Islet of Langerhans (tissue), 1 donor: ENCODE results near the gene ARHGEF39.

Experiments
- FAIRE-seq: peaks from one replicate; lab custom pipeline; 2011; peaks lifted over from hg19 to GRCh38; lab: Jason Lieb, UNC

ARHGEF39 gene

GRCh38 chr9:35664531-35665470 is at the start of gene ARHGEF39:
ARHGEF39 (minus strand) TSS chr9:35665195; CDS start chr9:35665169, 26 bp downstream.
- no peak for FAIRE-seq

- FAIRE-seq = no peak
Observed at GRCh38 chr9:35714123-35714522, 49.1 kb upstream of the ARHGEF39 start.

GRCh38 chr9:35713578-35713977 is 48.6 kb upstream of the ARHGEF39 start:
- FAIRE-seq = no peak

GRCh38 chr9:35712762-35713400 is 47.9 kb upstream of the ARHGEF39 start:
- no peak for FAIRE-seq

- FAIRE-seq = no peak
Observed at GRCh38 chr9:35711501-35712428, 46.8 kb upstream of the ARHGEF39 start.

- FAIRE-seq = no peak
Observed at GRCh38 chr9:35710818-35711500, 46.0 kb upstream of the ARHGEF39 start.

- FAIRE-seq = no peak
Observed at GRCh38 chr9:35708146-35708545, 43.2 kb upstream of the ARHGEF39 start.

GRCh38 chr9:35706951-35707350 is 42.0 kb upstream of the ARHGEF39 start:
- FAIRE-seq = no peak

GRCh38 chr9:35705836-35706430 is 40.9 kb upstream of the ARHGEF39 start:
- FAIRE-seq = no peak

GRCh38 chr9:35705372-35705771 is 40.4 kb upstream of the ARHGEF39 start:
- no peak for FAIRE-seq

GRCh38 chr9:35703906-35704672 is 39.1 kb upstream of the ARHGEF39 start:
- no peak for FAIRE-seq

GRCh38 chr9:35702696-35703095 is 37.7 kb upstream of the ARHGEF39 start:
- FAIRE-seq = no peak

- FAIRE-seq = no peak
Observed at GRCh38 chr9:35700942-35701341, 35.9 kb upstream of the ARHGEF39 start.

- no peak for FAIRE-seq
Observed at GRCh38 chr9:35700031-35700430, 35.0 kb upstream of the ARHGEF39 start.

- no peak for FAIRE-seq
Observed at GRCh38 chr9:35698231-35698630, 33.2 kb upstream of the ARHGEF39 start.

GRCh38 chr9:35697486-35697885 is 32.5 kb upstream of the ARHGEF39 start:
- no peak for FAIRE-seq

- FAIRE-seq = no peak
Observed at GRCh38 chr9:35696520-35697215, 31.7 kb upstream of the ARHGEF39 start.

GRCh38 chr9:35695943-35696401 is 31.0 kb upstream of the ARHGEF39 start:
- peak; percentile 47 for FAIRE-seq

GRCh38 chr9:35691757-35692301 is 26.8 kb upstream of the ARHGEF39 start:
- no peak for FAIRE-seq

GRCh38 chr9:35691334-35691650 is 26.3 kb upstream of the ARHGEF39 start:
- FAIRE-seq = no peak
